Neutrophil (primary cell): ENCODE measurements around the gene BRIX1.

Experiments used
- H3K27ac ChIP-seq: fragments of 200-600 bp; sonication (generic); 2 replicates; pipeline ENCODE4 v1.5.1; 2016; ENCODE audit warnings: mild to moderate bottlenecking, moderate library complexity
- H3K27me3 ChIP-seq: fragments of 200-600 bp; sonication (generic); 2 replicates; pipeline ENCODE4 v1.6.0; 2016; ENCODE audit warnings: mild to moderate bottlenecking
- H3K36me3 ChIP-seq: fragments of 200-600 bp; sonication (generic); 2 replicates; pipeline ENCODE4 v1.5.1; 2017
- H3K4me1 ChIP-seq, 2 experiments: fragments of 200-600 bp in 1 of 2; sonication (generic) in 1 of 2; 1 replicate in 1 of 2; 2 replicates in 1 of 2; pipeline versions ENCODE4 v1.5.1 to v1.6.1; 2013 to 2016; ENCODE audit warnings: low read depth in 1 of 2, low read length in 1 of 2, mild to moderate bottlenecking in 1 of 2, moderate library complexity in 1 of 2; ENCODE audit not compliant: control insufficient read depth in 1 of 2, insufficient read depth in 1 of 2
- H3K4me3 ChIP-seq, 2 experiments: fragments of 200-600 bp in 1 of 2; sonication (generic) in 1 of 2; 1 replicate in 1 of 2; 2 replicates in 1 of 2; pipeline ENCODE4 v1.5.1; 2013 to 2016; ENCODE audit warnings: low read depth in 1 of 2, low read length in 1 of 2, mild to moderate bottlenecking in 1 of 2, moderate library complexity in 1 of 2
- H3K9me3 ChIP-seq: fragments of 200-600 bp; sonication (generic); 2 replicates; pipeline ENCODE4 v1.5.1; 2016
- CTCF ChIP-seq: fragments of 200-600 bp; sonication (generic); IDR thresholded peaks from 2 replicates; pipeline ENCODE4 v1.5.1; 2016; ENCODE audit warnings: antibody characterized with exemption

Gene BRIX1

GRCh38 chr5:34923694-34924461 lies 8.4 kb downstream of the BRIX1 start:
- Histone ChIP-seq H3K9me3 (no peaks in the 10 kb centered on the region), H3K4me1 (peaks cover 7% of the 10 kb centered on the region in 2 experiments), H3K4me3 (no peak overlapping the region), H3K27ac (no peak overlapping the region), H3K36me3 (peaks cover 26% of the 10 kb centered on the region), H3K27me3 (no peaks in the 10 kb centered on the region)
- no peak for TF ChIP-seq CTCF

GRCh38 chr5:34924462-34924765 lies 8.9 kb downstream of the BRIX1 start:
- H3K4me1 ChIP-seq: peaks cover 9 to 10% of the 10 kb centered on the region in 2 experiments
- no peaks in the 10 kb centered on the region for H3K9me3 ChIP-seq
- no peak for TF ChIP-seq CTCF
- no peak overlapping the region for H3K27ac ChIP-seq
- H3K27me3 ChIP-seq: no peaks in the 10 kb centered on the region
- H3K4me3 ChIP-seq: no peak overlapping the region
- peaks cover 26% of the 10 kb centered on the region for H3K36me3 ChIP-seq

- Histone ChIP-seq H3K4me3 (no peak overlapping the region), H3K9me3 (no peaks in the 10 kb centered on the region), H3K36me3 (peaks cover 20% of the 10 kb centered on the region), H3K27ac (no peak overlapping the region), H3K27me3 (no peaks in the 10 kb centered on the region), H3K4me1 (peaks cover 20 to 21% of the 10 kb centered on the region in 2 experiments)
- TF ChIP-seq CTCF: no peak
Observed at GRCh38 chr5:34926318-34926888, 10.9 kb downstream of the BRIX1 start.

- Histone ChIP-seq H3K9me3 (no peaks in the 10 kb centered on the region), H3K4me1 (peaks cover 20 to 21% of the 10 kb centered on the region in 2 experiments), H3K36me3 (peaks cover 17% of the 10 kb centered on the region), H3K27me3 (no peaks in the 10 kb centered on the region), H3K4me3 (no peak overlapping the region), H3K27ac (no peak overlapping the region)
- no peak for TF ChIP-seq CTCF
Observed at GRCh38 chr5:34927785-34928184, 12.3 kb downstream of the BRIX1 start.

- Histone ChIP-seq H3K9me3 (no peaks in the 10 kb centered on the region), H3K27ac (no peak overlapping the region), H3K4me1 (peaks cover 20 to 21% of the 10 kb centered on the region in 2 experiments), H3K36me3 (peaks cover 12% of the 10 kb centered on the region), H3K4me3 (no peak overlapping the region), H3K27me3 (no peaks in the 10 kb centered on the region)
- no peak for TF ChIP-seq CTCF
Observed at GRCh38 chr5:34928267-34928666, 12.8 kb downstream of the BRIX1 start.
